Measurements from ENCODE around the gene ANG. TPM values are rescaled to one million over a fixed set of nuclear protein-coding genes. Genes with fewer than 3 reads are reported as not detected.

Gene ANG
- total and polyA plus RNA-seq, 10 of the 15 experiments (the other 5 are each of a cell fraction or from before 2014, with no cell fraction given), result 1.0 to 5.9 (median 2.2) TPM

- ChIA-PET RAD21 (ENCODE audit: unreplicated experiment) (interaction anchor here (1.0 to 2.1 kb wide), 6 partner anchors 8 to 63 kb away, joined by 4 to 16 read pairs (median 5); partner anchors contain the start of gene RNASE4), CTCF (interaction anchor here (0.7 to 3.8 kb wide), 7 partner anchors 8 to 348 kb away, joined by 3 to 25 read pairs (median 4); no protein-coding TSS in a partner anchor), POLR2A (no interaction called here), SMC1A (ENCODE audit: uncharacterized antibody, unreplicated experiment) (interaction anchor here (0.6 to 3.8 kb wide), 5 partner anchors 8 to 62 kb away, joined by 3 to 31 read pairs (median 5); no protein-coding TSS in a partner anchor)
- no peak overlapping the region for H2AFZ ChIP-seq (ENCODE audit: control insufficient read depth, low read depth, low read length)
- no peaks in the 10 kb centered on the region for H3K36me3 ChIP-seq (ENCODE audit: control insufficient read depth in 2 of 2, insufficient read depth in 2 of 2, low read length in 1 of 2)
- H3K27ac ChIP-seq (ENCODE audit: control insufficient read depth, insufficient read depth), result no peak overlapping the region
- no peaks in the 10 kb centered on the region for H3K79me2 ChIP-seq (ENCODE audit: control insufficient read depth, insufficient read depth, low read length)
- in situ Hi-C loops (cut with MboI), result no loop called here
- no peaks in the 10 kb centered on the region for H3K27me3 ChIP-seq (replicated peaks in 1 of 2; ENCODE audit: control insufficient read depth in 2 of 2, insufficient read depth in 2 of 2, low read length in 1 of 2)
- FAIRE-seq, result no peak
- intact Hi-C loops (cut with micrococcal nuclease; ENCODE audit: unreplicated experiment), result no loop called here
- no peaks in the 10 kb centered on the region for H4K20me1 ChIP-seq (ENCODE audit: control insufficient read depth, insufficient read depth)
- no TSS peak for BruUV-seq (replicated peaks)
- no peak overlapping the region for H3K4me3 ChIP-seq
- peak; percentile 20 for ATAC-seq
- no peaks in the 10 kb centered on the region for H3K9me3 ChIP-seq (replicated peaks; ENCODE audit: control insufficient read depth, insufficient read depth, low read length)
- DNase-seq (ENCODE audit: low read depth, low spot score), result no peak
- WGBS (ENCODE audit: insufficient coverage, insufficient replicate concordance, low lambda C conversion rate, missing lambda C conversion rate), result 47% methylated on average over 2 of the region's 2 CpGs
- H3K9ac ChIP-seq (ENCODE audit: control insufficient read depth, insufficient read depth, low read length), result no peak overlapping the region
- H3K4me2 ChIP-seq (ENCODE audit: control insufficient read depth, insufficient read depth), result no peak overlapping the region
- peaks cover 19% of the 10 kb centered on the region for H3K4me1 ChIP-seq (ENCODE audit: control insufficient read depth, insufficient read depth, low read length)
- TF ChIP-seq CREB1 (IDR thresholded peaks at IDR 0.05; ENCODE audit: low read depth), result 0 out of 2 replicates have a peak, but pooled peaks have one; percentile 3
- no peak for TF ChIP-seq ATF3 (IDR thresholded peaks at IDR 0.05; ENCODE audit: borderline replicate concordance, extremely low read depth, low read depth, low read length)
- TF ChIP-seq RUNX3 (IDR thresholded peaks at IDR 0.05; ENCODE audit: low read length), result peak; percentile 43; the same call in 1 of the 2 replicates
- TF ChIP-seq, protein P1, sequence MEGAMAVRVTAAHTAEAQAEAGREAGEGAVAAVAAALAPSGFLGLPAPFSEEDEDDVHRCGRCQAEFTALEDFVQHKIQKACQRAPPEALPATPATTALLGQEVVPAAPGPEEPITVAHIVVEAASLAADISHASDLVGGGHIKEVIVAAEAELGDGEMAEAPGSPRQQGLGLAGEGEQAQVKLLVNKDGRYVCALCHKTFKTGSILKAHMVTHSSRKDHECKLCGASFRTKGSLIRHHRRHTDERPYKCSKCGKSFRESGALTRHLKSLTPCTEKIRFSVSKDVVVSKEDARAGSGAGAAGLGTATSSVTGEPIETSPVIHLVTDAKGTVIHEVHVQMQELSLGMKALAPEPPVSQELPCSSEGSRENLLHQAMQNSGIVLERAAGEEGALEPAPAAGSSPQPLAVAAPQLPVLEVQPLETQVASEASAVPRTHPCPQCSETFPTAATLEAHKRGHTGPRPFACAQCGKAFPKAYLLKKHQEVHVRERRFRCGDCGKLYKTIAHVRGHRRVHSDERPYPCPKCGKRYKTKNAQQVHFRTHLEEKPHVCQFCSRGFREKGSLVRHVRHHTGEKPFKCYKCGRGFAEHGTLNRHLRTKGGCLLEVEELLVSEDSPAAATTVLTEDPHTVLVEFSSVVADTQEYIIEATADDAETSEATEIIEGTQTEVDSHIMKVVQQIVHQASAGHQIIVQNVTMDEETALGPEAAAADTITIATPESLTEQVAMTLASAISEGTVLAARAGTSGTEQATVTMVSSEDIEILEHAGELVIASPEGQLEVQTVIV (IDR thresholded peaks at IDR 0.05; ENCODE audit: borderline replicate concordance, partially characterized antibody), result no peak
These were observed 12.5 kb upstream of the ANG start for GRCh38 chr14:20676072-20676471.
